ENCODE results near the gene TIGD1.

DNA sequence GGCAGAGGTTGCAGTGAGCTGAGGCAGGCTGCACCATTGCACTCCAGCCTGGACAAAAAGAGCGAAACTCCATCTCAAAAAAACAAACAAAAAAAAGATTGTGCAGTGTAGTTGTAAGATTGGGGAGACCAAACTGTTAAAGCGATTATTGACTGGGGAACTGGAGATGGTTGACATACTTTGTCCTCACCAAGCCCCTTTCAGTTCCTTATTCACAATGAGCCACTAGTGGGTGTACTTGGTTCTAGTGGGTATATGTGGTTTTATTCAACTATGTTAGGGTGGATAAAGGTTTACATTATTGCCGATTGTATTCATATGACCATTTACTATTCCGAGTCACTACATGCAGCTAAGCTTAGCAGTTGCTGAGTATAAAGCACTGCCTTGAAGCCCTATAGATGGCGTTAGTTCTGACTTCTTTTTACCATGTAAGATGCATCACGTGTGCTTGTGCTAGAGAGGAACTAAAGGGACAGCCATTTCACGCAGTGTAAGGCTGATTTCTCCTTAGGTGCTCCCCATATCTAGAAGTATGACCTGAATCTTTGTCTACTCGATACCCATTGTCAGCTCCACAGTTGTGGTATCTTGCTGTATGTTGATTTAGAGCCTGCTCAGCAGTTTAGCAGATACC, 12.3 kb upstream of the TIGD1 start:
- TF ChIP-seq, protein P1, sequence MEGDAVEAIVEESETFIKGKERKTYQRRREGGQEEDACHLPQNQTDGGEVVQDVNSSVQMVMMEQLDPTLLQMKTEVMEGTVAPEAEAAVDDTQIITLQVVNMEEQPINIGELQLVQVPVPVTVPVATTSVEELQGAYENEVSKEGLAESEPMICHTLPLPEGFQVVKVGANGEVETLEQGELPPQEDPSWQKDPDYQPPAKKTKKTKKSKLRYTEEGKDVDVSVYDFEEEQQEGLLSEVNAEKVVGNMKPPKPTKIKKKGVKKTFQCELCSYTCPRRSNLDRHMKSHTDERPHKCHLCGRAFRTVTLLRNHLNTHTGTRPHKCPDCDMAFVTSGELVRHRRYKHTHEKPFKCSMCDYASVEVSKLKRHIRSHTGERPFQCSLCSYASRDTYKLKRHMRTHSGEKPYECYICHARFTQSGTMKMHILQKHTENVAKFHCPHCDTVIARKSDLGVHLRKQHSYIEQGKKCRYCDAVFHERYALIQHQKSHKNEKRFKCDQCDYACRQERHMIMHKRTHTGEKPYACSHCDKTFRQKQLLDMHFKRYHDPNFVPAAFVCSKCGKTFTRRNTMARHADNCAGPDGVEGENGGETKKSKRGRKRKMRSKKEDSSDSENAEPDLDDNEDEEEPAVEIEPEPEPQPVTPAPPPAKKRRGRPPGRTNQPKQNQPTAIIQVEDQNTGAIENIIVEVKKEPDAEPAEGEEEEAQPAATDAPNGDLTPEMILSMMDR (optimal IDR thresholded peaks at IDR 0.05 in 1 of 3, IDR thresholded peaks at IDR 0.05 in 1 of 3, conservative IDR thresholded peaks at IDR 0.05 in 1 of 3; ENCODE audit: extremely low read depth in 1 of 3, insufficient read depth in 2 of 3, low read length in 3 of 3), result no peak
- no peak for TF ChIP-seq EZH2 (IDR thresholded peaks at IDR 0.05; ENCODE audit: low read length)

All from keratinocyte (primary cell).